GM12875 (cell line): ENCODE measurements around the gene PHLDA1.
"Not testable (repeated sequence)": the region's sequence is repeated elsewhere in the genome, so short reads cannot be mapped to it uniquely, and the experiment has no call there.

Source experiments
- H3K4me3 ChIP-seq: one replicate; pipeline ENCODE4 v1.5.1; 2011; ENCODE audit warnings: low read depth, low read length, control low read depth
- TF ChIP-seq, protein P1 (sequence below): IDR thresholded peaks from 2 replicates; pipeline ENCODE4 v1.5.1; 2011; ENCODE audit warnings: low read depth, mild to moderate bottlenecking, control low read depth, inconsistent platforms, low read length, moderate library complexity, borderline replicate concordance; ENCODE audit not compliant: insufficient read depth

PHLDA1 gene

DNA sequence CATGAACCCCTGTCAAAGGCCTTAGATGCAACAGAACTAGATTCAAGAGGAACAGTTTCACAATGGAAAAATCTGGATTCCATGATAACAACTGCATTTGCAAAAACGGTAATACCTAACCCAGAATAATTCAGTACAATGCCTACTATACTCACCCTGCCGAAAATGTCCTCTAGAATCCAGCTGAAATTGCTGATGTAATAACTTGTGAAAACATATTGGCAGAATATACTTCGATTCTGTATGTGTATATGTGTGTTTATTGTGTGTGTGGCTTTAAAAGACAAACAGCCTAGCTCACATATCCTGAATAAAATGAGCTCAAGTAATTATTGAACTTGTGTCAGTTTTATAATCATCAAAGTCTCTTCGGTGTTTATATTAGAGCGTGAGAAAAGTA is 46.0 kb downstream of the PHLDA1 start:
- TF ChIP-seq, protein P1, sequence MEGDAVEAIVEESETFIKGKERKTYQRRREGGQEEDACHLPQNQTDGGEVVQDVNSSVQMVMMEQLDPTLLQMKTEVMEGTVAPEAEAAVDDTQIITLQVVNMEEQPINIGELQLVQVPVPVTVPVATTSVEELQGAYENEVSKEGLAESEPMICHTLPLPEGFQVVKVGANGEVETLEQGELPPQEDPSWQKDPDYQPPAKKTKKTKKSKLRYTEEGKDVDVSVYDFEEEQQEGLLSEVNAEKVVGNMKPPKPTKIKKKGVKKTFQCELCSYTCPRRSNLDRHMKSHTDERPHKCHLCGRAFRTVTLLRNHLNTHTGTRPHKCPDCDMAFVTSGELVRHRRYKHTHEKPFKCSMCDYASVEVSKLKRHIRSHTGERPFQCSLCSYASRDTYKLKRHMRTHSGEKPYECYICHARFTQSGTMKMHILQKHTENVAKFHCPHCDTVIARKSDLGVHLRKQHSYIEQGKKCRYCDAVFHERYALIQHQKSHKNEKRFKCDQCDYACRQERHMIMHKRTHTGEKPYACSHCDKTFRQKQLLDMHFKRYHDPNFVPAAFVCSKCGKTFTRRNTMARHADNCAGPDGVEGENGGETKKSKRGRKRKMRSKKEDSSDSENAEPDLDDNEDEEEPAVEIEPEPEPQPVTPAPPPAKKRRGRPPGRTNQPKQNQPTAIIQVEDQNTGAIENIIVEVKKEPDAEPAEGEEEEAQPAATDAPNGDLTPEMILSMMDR, result no peak
- H3K4me3 ChIP-seq, result no peak overlapping the region

DNA sequence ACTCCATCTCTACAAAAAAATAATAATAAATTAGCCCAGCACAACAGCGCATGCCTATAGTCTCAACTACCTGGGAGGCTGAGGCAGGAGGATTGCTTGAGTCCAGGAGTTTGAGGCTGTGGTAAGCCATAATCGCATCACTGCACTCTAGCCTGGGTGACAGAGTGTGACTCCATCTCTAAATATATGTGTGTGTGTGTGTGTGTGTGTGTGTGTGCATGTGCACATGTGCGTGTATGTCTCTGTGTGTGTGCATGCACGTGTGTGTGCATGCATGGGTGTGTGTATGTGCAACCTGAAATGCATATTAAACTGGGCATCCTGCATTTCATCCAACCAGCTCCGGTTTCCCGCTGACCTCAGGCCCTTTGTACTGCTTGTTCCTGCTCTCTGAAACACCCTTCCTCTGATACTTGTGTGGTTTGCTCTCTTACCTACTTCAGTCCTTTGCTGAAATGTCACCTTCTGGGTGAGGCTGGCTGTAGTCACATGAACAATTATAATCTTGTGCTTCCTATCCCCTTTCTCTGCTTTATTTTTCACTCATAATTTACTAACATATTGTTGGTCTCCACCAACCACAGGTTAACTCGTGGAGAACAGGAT is 46.9 kb downstream of the PHLDA1 start:
- TF ChIP-seq, protein P1, result no peak
- no peak overlapping the region for H3K4me3 ChIP-seq

DNA sequence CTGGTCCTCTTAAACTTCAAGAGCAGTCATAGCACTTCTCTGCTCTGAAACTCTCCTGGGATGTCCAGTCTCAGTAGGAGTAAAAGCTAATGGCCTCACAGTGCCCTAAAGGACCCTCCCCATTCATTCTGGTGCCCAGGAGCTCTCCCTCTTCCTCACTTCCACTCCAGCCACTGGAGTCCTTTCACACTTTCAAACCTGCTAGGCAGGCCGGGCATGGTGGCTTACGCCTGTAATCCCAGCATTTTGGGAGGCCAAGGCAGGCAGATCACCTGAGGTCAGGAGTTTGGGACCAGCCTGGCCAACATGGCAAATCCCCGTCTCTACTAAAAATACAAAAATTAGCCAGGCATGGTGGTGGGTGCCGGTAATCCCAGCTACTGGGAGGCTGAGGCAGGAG is 47.7 kb downstream of the PHLDA1 start:
- not testable (repeated sequence) for H3K4me3 ChIP-seq

DNA sequence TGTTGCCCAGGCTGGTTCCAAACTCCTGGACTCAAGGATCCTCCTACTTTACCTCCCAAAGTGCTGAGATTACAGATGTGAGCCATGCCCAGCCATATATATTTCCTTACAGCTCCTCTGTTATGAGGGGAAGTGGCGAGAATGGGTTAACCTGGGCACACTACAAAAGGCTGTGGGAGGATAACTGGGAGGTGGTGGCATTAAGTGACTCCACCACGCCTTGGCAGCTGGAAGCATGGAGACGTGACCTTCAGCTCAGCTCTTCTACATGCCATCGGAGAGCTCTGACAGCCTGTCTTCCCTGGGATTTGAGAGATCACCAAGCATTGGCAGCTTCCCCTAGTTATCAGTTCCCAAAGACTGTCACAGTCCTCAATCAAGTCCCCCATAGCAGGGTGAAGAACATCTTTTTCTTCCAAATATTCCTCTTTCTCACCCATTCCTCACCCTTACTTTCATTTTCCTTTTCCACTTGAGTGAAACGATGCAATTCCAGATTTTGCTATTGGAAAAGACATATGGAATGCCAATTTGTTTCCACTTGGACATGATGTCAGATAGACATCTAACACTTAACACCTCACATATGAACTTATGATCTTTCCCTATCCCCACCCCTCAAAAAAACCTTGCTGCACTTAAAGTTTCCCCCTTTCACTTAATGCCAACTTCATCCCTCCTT is 48.5 kb downstream of the PHLDA1 start:
- H3K4me3 ChIP-seq, result no peak overlapping the region
- TF ChIP-seq, protein P1, result no peak

DNA sequence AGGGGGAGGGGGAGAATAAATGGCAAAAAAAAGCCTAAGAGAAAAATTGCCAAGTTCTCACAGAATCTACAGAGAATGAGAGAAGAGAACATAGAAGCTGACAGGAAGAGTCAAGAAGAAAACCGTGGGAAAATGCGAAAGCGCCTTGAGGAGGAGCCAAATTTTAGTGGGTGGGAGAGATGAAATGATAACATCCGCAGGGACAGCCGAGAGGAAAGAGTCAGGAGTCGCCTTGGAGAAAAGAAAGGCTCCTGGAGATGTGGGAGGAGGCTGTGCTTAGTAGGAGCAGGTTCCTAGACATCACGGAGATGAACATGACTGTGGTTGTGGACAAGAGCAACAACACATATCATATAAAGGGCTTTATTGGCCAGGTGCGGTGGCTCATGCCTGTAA is 49.4 kb downstream of the PHLDA1 start:
- TF ChIP-seq, protein P1, result no peak
- no peak overlapping the region for H3K4me3 ChIP-seq

DNA sequence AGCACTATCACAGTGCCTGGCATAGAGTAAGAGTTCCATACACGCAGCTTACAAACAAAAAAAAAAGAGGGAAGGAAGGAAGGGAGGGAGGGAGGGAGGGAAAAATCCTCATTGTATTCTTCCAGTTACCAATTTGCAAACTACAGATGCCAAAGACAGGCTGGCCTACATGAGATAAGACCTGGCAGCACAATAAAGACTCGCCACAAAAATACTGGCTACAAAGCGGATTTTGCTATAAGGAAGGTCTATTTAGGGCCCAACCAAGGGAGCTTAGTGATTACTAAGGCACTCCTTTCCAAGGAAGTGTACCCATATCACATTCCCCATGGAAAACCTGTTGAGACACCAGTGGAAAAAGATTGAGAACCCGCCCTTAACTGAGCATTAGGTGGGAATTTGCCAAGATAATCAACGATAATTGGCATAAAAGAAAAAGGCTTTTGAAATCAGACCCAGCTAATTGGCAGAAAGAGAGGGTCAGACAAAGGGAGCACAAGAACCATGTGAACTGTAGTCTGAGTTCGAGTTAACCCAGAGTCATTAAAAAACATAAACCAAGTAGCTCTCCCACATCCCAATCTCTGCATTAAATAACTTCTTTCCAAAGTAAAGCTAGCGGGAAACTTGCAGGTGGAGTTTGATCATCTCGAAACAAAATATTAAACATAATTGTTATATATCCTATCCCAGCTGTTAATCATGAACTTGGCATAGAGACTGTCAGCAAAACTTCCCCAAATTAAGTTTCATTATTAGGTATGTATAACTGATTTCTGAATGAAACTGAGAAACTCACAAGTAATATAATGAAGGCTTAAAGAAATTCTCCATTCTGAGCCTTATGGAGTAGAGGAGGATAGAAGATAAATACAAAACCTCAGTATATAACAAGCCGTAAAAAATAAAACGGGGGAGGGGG is 50.1 kb downstream of the PHLDA1 start:
- TF ChIP-seq, protein P1, result no peak

DNA sequence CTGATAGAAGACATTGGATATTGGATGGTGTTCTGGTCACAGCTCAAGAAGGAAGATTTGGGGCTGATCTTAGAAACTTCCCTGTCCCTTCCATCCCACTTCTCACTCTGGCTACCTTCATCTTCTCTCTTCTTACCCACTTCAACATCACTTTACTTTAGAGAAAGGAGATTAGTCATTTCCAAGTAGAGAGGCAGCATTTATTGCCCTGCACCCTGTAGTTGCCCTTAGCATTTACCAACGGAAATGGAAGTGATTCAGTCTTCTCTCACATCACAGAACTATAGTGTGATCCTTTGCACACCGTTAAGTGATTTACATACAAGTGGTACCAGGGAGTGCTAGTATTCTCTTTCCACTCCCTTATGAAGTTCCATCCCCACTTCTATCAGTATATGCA is 52.4 kb downstream of the PHLDA1 start:
- TF ChIP-seq, protein P1, result no peak
- no peak overlapping the region for H3K4me3 ChIP-seq

More for the DNA sequence above, 50.1 kb downstream of the PHLDA1 start:
- no peak overlapping the region for H3K4me3 ChIP-seq
